ENCODE measurements around the gene SND1. TPM values are rescaled to one million over a fixed set of nuclear protein-coding genes. Genes with fewer than 3 reads are reported as not detected.

SND1 gene
- total and polyA plus RNA-seq, 2 donors (not counting 3 experiments of a cell fraction or from before 2014, with no cell fraction given): 116 to 249 TPM

GRCh38 chr7:128066858-128067257, 414.9 kb downstream of the SND1 start:
- POLR2A ChIA-PET: no interaction called here
- H3K4me1 ChIP-seq (ENCODE audit: control insufficient read depth, extremely low read depth, insufficient read depth, low read length): no peaks in the 10 kb centered on the region
- peaks cover 2% of the 10 kb centered on the region in 2 experiments for H3K36me3 ChIP-seq (ENCODE audit: control insufficient read depth in 2 of 2, extremely low read depth in 1 of 2, insufficient read depth in 2 of 2, low read length in 2 of 2)
- DNase-seq (ENCODE audit: low read depth, low spot score) (no peak), FAIRE-seq (no peak)
- CTCF ChIA-PET: no interaction called here
- intact Hi-C loops (cut with micrococcal nuclease): no loop called here
- H3K27me3 ChIP-seq (ENCODE audit: control insufficient read depth in 2 of 2, insufficient read depth in 2 of 2, low read length in 2 of 2): no peaks in the 10 kb centered on the region
- no peak overlapping the region for H3K4me2 ChIP-seq (ENCODE audit: insufficient read depth, low read length)
- no peak overlapping the region for H2AFZ ChIP-seq (ENCODE audit: low read depth, low read length)
- no peaks in the 10 kb centered on the region for H4K20me1 ChIP-seq (replicated peaks; ENCODE audit: control insufficient read depth, extremely low read depth, insufficient read depth, low read length)
- H3K79me2 ChIP-seq (ENCODE audit: control insufficient read depth, insufficient read depth, low read length): no peaks in the 10 kb centered on the region
- H3K9ac ChIP-seq (replicated peaks; ENCODE audit: extremely low read depth, insufficient read depth, low read length): no peak overlapping the region
- no peak overlapping the region for H3K4me3 ChIP-seq (replicated peaks in 1 of 3; ENCODE audit: insufficient read depth in 1 of 3, low read depth in 1 of 3, low read length in 3 of 3)
- H3K9me3 ChIP-seq (replicated peaks; ENCODE audit: control insufficient read depth, insufficient read depth, low read length): no peaks in the 10 kb centered on the region
- BruUV-seq (replicated peaks): no TSS peak
- H3K27ac ChIP-seq (ENCODE audit: insufficient read depth, low read depth, low read length): no peak overlapping the region
- TF ChIP-seq MAX (IDR thresholded peaks at IDR 0.05; ENCODE audit: insufficient read depth, insufficient read length) (no peak), GATA2 (IDR thresholded peaks at IDR 0.05; ENCODE audit: insufficient read depth, insufficient read length, low read depth, low read length) (no peak), JUN (IDR thresholded peaks at IDR 0.05; ENCODE audit: borderline replicate concordance, insufficient read depth, insufficient read length, low read depth) (no peak), POLR2AphosphoS5 (IDR thresholded peaks at IDR 0.05; ENCODE audit: insufficient read depth, low read depth, low read length) (no peak), FOS (IDR thresholded peaks at IDR 0.05; ENCODE audit: borderline replicate concordance, insufficient read depth, low read length) (no peak), MYC (IDR thresholded peaks at IDR 0.05; ENCODE audit: low read depth, low read length) (no peak), POLR2A (IDR thresholded peaks at IDR 0.05; ENCODE audit: low read depth, low read length) (no peak), EZH2 (IDR thresholded peaks at IDR 0.05; ENCODE audit: borderline replicate concordance, low read depth, low read length, severe bottlenecking) (no peak)
- TF ChIP-seq, protein P1, sequence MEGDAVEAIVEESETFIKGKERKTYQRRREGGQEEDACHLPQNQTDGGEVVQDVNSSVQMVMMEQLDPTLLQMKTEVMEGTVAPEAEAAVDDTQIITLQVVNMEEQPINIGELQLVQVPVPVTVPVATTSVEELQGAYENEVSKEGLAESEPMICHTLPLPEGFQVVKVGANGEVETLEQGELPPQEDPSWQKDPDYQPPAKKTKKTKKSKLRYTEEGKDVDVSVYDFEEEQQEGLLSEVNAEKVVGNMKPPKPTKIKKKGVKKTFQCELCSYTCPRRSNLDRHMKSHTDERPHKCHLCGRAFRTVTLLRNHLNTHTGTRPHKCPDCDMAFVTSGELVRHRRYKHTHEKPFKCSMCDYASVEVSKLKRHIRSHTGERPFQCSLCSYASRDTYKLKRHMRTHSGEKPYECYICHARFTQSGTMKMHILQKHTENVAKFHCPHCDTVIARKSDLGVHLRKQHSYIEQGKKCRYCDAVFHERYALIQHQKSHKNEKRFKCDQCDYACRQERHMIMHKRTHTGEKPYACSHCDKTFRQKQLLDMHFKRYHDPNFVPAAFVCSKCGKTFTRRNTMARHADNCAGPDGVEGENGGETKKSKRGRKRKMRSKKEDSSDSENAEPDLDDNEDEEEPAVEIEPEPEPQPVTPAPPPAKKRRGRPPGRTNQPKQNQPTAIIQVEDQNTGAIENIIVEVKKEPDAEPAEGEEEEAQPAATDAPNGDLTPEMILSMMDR (IDR thresholded peaks at IDR 0.05; ENCODE audit: extremely low read depth in 1 of 2, insufficient read depth in 1 of 2, low read depth in 1 of 2, low read length in 2 of 2): no peak
- dilution Hi-C loops (cut with MboI; ENCODE audit: extremely low pct_ligation_motif_present, low sequenced_read_pairs): no loop called here
- H3K9me1 ChIP-seq (replicated peaks; ENCODE audit: control insufficient read depth, extremely low read depth, insufficient read depth, low read length): no peaks in the 10 kb centered on the region

Measured in endothelial cell of umbilical vein (primary cell).